ENCODE measurements around the gene TENM3.

The TENM3 gene

DNA sequence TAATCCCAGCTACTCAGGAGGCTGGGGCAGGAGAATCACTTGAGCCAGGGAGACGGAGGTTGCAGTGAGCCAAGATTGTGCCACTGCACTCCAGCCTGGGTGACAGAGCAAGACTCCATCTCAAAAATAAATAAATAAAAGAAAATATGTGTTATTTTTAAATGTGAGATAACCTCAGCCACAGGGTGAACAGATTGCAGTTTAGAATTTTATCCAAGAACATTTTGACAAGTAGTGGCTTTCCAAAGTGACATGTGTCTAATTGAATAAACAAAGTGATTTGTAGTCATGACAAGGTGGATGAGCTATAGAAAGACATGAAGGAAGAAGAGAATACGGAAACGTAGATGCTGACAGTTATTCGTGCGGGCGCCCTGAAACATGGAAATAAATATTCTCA is 497.9 kb downstream of the TENM3 start:
- DNase-seq (ENCODE audit: low spot score) = no peak

DNA sequence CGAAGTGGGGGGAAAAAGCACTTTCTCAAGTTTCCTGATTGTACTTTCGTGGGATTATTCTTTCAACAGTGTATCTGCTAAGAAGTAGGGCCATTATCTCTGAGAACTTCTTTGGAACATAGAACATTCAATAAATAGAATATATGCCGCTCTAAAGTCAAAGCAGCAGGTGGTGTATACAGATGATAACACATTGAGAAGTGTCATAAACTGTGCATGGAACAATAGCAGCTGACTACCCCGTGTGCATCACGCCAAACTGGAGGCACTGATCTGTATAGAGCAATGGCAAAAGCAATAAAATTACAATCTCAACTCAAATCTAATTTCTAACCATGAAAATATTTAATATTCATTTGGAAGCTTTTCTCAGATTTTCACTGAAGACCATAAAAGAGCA is 498.7 kb downstream of the TENM3 start:
- DNase-seq (ENCODE audit: low spot score) = no peak

GRCh38 chr4:182743815-182744214 is 500.6 kb downstream of the TENM3 start:
- DNase-seq (ENCODE audit: low spot score) = no peak

DNA sequence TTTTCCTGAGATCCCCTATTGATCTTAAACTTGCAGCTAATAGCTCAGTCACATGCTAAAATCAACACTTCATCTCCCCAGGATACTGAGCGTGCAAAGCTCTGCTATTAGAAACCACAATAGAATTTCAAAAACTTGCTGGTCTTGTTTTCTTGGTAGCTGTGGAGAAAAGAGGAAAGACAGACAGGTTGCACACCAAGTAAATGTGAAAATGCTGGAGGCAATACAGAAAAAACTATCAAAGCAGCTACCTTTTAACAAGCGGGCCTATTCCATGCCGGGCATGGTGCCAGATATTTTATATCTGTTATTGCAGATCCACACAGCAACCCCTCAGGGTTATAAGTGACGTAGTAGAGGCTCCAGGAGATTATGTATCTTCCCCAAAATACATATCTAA is 502.0 kb downstream of the TENM3 start:
- DNase-seq (ENCODE audit: low spot score) = no peak

GRCh38 chr4:182746876-182747275 is 503.7 kb downstream of the TENM3 start:
- no peak for DNase-seq (ENCODE audit: low spot score)

DNA sequence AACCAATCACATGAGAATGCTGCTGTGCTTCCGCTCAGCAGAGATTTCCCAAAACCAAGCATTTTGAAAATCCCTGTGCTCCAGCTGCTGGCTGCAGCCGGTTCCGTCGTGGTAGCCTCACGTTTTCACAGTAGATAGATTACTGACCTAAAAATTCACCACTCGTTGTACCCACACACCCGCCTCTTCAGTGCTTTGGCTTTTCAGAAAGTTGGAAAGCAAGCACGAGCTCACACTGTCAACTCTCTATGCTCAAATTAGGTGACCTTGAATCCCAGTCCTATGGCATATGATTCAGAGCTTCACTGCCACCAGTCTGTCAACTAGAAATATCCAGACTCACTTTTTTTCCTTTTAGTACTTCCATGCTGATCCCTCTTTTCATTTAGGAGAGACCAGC is 505.1 kb downstream of the TENM3 start:
- DNase-seq (ENCODE audit: low spot score) = no peak

DNA sequence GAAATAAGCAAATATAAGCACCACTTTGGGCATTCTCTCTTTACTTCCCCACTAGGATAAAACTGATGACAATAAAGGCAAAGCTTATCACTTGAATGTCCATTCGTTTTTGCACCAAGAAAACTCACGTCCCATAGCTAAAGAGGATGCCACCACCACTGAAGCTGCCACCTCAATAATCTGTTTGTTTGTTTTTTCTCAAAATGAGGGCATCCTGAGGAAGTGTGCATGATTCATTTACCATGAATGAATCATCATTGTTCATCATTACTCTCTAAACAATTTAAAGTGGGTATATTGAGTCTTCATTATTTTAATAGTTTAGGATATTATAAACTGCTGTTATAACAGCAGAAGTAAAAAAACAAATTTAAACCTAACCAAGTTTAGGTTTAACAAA is 505.7 kb downstream of the TENM3 start:
- DNase-seq (ENCODE audit: low spot score) = no peak

- no peak for DNase-seq (ENCODE audit: low spot score)
These were observed 506.5 kb downstream of the TENM3 start for GRCh38 chr4:182749667-182750167.

- no peak for DNase-seq (ENCODE audit: low spot score)
These were observed 509.1 kb downstream of the TENM3 start for GRCh38 chr4:182752158-182752910.

DNA sequence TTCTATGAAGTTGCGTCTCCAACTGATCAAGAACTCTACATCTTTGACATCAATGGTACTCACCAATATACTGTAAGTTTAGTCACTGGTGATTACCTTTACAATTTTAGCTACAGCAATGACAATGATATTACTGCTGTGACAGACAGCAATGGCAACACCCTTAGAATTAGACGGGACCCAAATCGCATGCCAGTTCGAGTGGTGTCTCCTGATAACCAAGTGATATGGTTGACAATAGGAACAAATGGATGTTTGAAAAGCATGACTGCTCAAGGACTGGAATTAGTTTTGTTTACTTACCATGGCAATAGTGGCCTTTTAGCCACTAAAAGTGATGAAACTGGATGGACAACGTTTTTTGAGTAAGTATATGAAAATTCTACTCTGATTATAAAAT is 511.7 kb downstream of the TENM3 start:
- DNase-seq (ENCODE audit: low spot score) = no peak

- no peak for DNase-seq (ENCODE audit: low spot score)
These were observed 513.0 kb downstream of the TENM3 start for GRCh38 chr4:182756161-182756690.

- DNase-seq (ENCODE audit: low spot score) = no peak
These were observed 515.1 kb downstream of the TENM3 start for GRCh38 chr4:182758273-182758672.

- DNase-seq (ENCODE audit: low spot score) = no peak
These were observed 517.4 kb downstream of the TENM3 start for GRCh38 chr4:182760551-182761043.

GRCh38 chr4:182764137-182764536 is 520.9 kb downstream of the TENM3 start:
- no peak for DNase-seq (ENCODE audit: low spot score)

GRCh38 chr4:182764642-182765041 is 521.4 kb downstream of the TENM3 start:
- DNase-seq (ENCODE audit: low spot score) = no peak

GRCh38 chr4:182765987-182766856 is 523.0 kb downstream of the TENM3 start:
- DNase-seq (ENCODE audit: low spot score) = no peak

DNA sequence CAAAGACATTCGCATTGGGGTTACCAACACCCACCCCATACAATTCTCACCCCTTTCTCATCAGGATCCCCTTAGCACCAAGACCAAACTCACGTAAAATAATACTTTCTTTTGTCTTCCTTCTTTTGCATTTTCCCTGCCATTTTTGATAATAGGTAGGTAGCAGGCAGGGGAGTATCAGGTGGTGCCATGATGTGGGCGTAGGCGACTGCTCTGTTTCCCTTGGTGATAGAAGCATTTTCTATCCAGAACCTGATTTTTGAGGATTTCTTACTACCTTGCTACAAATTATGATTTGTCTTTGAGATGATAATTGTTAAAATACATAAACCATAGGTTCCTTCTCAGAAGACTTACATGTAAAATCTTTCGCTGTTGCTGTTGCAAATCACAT is 523.7 kb downstream of the TENM3 start:
- DNase-seq (ENCODE audit: low spot score) = no peak

DNA sequence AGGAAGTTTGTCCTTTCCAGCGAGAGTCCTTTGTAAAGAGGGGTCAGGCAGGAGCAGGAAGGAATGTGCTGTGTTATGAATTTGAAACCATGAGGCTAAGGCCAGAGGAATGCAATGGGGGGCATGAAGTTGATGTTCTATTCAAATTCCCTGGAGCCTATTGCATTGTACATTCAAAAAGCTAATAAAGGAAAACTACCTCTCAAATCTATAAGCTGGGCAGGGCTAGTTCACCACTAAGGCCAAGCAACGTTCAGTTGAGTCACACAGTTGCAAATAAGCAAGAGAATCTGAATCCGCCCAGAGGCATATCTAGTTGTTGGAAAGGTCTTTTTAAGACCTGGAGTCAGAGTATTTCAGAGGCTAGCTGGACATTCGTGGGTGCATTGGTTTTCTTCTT is 525.6 kb downstream of the TENM3 start:
- DNase-seq (ENCODE audit: low spot score) = no peak

- DNase-seq (ENCODE audit: low spot score) = no peak
These were observed 527.2 kb downstream of the TENM3 start for GRCh38 chr4:182770259-182770995.

GRCh38 chr4:182770996-182771514 is 527.9 kb downstream of the TENM3 start:
- no peak for DNase-seq (ENCODE audit: low spot score)

DNA sequence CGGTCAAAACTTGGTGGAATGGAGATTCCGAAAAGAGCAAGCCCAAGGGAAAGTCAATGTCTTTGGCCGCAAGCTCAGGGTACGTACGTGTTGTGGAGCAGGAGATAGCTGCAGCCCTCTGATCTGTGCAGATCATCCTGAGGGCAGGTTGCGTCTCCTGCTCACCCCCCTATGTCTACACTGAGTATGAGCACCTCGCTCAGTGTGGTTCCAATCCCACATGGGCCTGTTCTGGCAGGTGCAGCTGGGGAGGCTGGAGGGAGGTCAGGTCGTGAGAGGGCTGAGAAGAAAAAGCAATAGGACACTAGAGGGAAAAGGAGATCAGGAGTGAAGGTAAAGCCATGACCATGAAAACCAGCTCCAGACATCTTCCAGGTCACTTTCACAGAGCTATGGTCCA is 531.9 kb downstream of the TENM3 start:
- no peak for DNase-seq (ENCODE audit: low spot score)
